Ascending aorta (tissue), 2 donors: ENCODE results near the gene CDK18. TPM values are rescaled to one million over a fixed set of nuclear protein-coding genes. Genes with fewer than 3 reads are reported as not detected.

Source experiments
- DNase-seq, 2 donors: peaks; one replicate each; pipeline ENCODE4 v3.0.0-alpha.2; 2019; ENCODE audit warnings: low spot score in 2 of 2
- H3K27ac ChIP-seq, 2 donors: fragments of 200-600 bp; sonication (generic); one replicate each; pipeline ENCODE4 v1.5.1; 2016 to 2017; ENCODE audit warnings: mild to moderate bottlenecking in 1 of 2
- H3K27me3 ChIP-seq: fragments of 200-600 bp; sonication (generic); one replicate; pipeline ENCODE4 v1.5.1; 2017
- H3K36me3 ChIP-seq, 2 donors: fragments of 200-600 bp; sonication (generic); one replicate each; pipeline ENCODE4 v1.5.1; 2016
- H3K4me1 ChIP-seq, 2 donors: fragments of 200-600 bp; sonication (generic); one replicate each; pipeline ENCODE4 v1.5.1; 2016 to 2017; ENCODE audit warnings: mild to moderate bottlenecking in 1 of 2
- H3K4me3 ChIP-seq, 2 donors: fragments of 200-600 bp; sonication (generic); one replicate each; pipeline ENCODE4 v1.5.1; 2016 to 2017; ENCODE audit warnings: mild to moderate bottlenecking in 1 of 2
- H3K9me3 ChIP-seq, 2 donors: fragments of 200-600 bp; sonication (generic); one replicate each; pipeline ENCODE4 v1.5.1; 2016
- CTCF ChIP-seq, 3 experiments: fragments of 200-600 bp in 2 of 3; fragments of 450-650 bp in 1 of 3; sonication (generic) in 2 of 3; IDR thresholded peaks; one replicate each; pipeline ENCODE4 v1.5.1; 2016 to 2019; ENCODE audit warnings: antibody characterized with exemption in 3 of 3, mild to moderate bottlenecking in 1 of 3, moderate library complexity in 1 of 3
- intact Hi-C: fragments of 100-400 bp; cut with DNase I; formaldehyde crosslinking; loops from one replicate; pipeline ENCODE4 v1.15.1; 2023
- total RNA-seq: library from RNA; depleted of rRNA; stranded (reverse); fragments of >200 nt; gene quantifications from one replicate; pipeline ENCODE4 v1.1.0, GENCODE V29; 2016

Gene CDK18
- 70.0 TPM for total RNA-seq

- peak in 1 of 2 donors; percentile 90 for DNase-seq
- H3K4me1 ChIP-seq: peaks cover 0 to 17% of the 10 kb centered on the region in 2 donors
- no peak for TF ChIP-seq CTCF (IDR thresholded peaks at IDR 0.05)
- H3K9me3 ChIP-seq: no peaks in the 10 kb centered on the region
- H3K4me3 ChIP-seq: peak within 1 kb of the TSS; percentile 86 to 92
- no peaks in the 10 kb centered on the region for H3K36me3 ChIP-seq
- peak within 1 kb of the TSS; percentile 59 to 69 for H3K27ac ChIP-seq
- intact Hi-C loops: no loop called here
- no peaks in the 10 kb centered on the region for H3K27me3 ChIP-seq
These were observed at the start of gene CDK18 for GRCh38 chr1:205504311-205505075. CDK18 (plus strand) TSS chr1:205504669; CDS start chr1:205523168, 18,499 bp downstream.

GRCh38 chr1:205454903-205455335, 49.5 kb upstream of the CDK18 start:
- no peak overlapping the region for H3K27ac ChIP-seq
- intact Hi-C loops: no loop called here
- DNase-seq: no peak
- H3K36me3 ChIP-seq: no peaks in the 10 kb centered on the region
- peaks cover 4 to 15% of the 10 kb centered on the region in 2 donors for H3K4me1 ChIP-seq
- H3K27me3 ChIP-seq: peaks cover 22% of the 10 kb centered on the region
- no peaks in the 10 kb centered on the region for H3K9me3 ChIP-seq
- no peak for TF ChIP-seq CTCF (IDR thresholded peaks at IDR 0.05)
- no peak overlapping the region for H3K4me3 ChIP-seq

GRCh38 chr1:205455581-205456382, 48.7 kb upstream of the CDK18 start, which contains the start of gene BLACAT1:
BLACAT1 (minus strand) TSS chr1:205456045.
- H3K4me1 ChIP-seq: peaks cover 4 to 15% of the 10 kb centered on the region in 2 donors
- H3K4me3 ChIP-seq: peak within 1 kb of the TSS; percentile 36 to 45
- intact Hi-C loops: no loop called here
- TF ChIP-seq CTCF (IDR thresholded peaks at IDR 0.05): no peak
- H3K27ac ChIP-seq: no peak within 1 kb of the TSS
- peaks cover 22% of the 10 kb centered on the region for H3K27me3 ChIP-seq
- H3K36me3 ChIP-seq: no peaks in the 10 kb centered on the region
- no peak for DNase-seq
- H3K9me3 ChIP-seq: no peaks in the 10 kb centered on the region

GRCh38 chr1:205456383-205456867, 48.0 kb upstream of the CDK18 start:
- Histone ChIP-seq H3K27me3 (peaks cover 22% of the 10 kb centered on the region), H3K27ac (no peak overlapping the region)

More at GRCh38 chr1:205456383-205456867, 48.0 kb upstream of the CDK18 start:
- Histone ChIP-seq H3K9me3 (no peaks in the 10 kb centered on the region), H3K36me3 (no peaks in the 10 kb centered on the region), H3K4me3 (peak overlapping the region; percentile 36 to 45), H3K4me1 (peaks cover 4 to 15% of the 10 kb centered on the region in 2 donors)
- TF ChIP-seq CTCF (IDR thresholded peaks at IDR 0.05): no peak
- no peak for DNase-seq
- intact Hi-C loops: no loop called here
